H1 (cell line): ENCODE results near the gene P2RX5. TPM values are rescaled to one million over a fixed set of nuclear protein-coding genes. Genes with fewer than 3 reads are reported as not detected.
"Not testable (repeated sequence)": the region's sequence is repeated elsewhere in the genome, so short reads cannot be mapped to it uniquely, and the experiment has no call there.

Experiments used
- CTCF ChIA-PET: fragments of 300-600 bp; sonication (Branson Sonifier 250); formaldehyde crosslinking; loops from one replicate; lab custom pipeline; 2021; ENCODE audit not compliant: partially characterized antibody; lab: Charles Lee
- POLR2A ChIA-PET: fragments of 300-600 bp; sonication (Branson Sonifier 250); formaldehyde crosslinking; loops from one replicate; lab custom pipeline; 2021; ENCODE audit warnings: inconsistent platforms; ENCODE audit not compliant: partially characterized antibody; lab: Charles Lee
- DNase-seq, 2 experiments: peaks; one replicate each; pipeline versions ENCODE4 v3.0.0 to v3.0.0-alpha.2; 2010 to 2022; ENCODE audit warnings: low spot score in 2 of 2, low read depth in 1 of 2, mixed read lengths in 1 of 2
- FAIRE-seq: peaks from 2 replicates; lab custom pipeline; 2011; peaks lifted over from hg19 to GRCh38; lab: Jason Lieb, UNC
- H2AFZ ChIP-seq: 2 replicates; pipeline ENCODE4 v1.8.1; 2012; ENCODE audit warnings: low read length, inconsistent platforms
- H2AK5ac ChIP-seq: 2 replicates; pipeline ENCODE4 v1.6.1; 2013; ENCODE audit warnings: low read depth, low read length
- H2BK120ac ChIP-seq: replicated peaks from 2 replicates; pipeline ENCODE3; 2013; ENCODE audit warnings: low read depth, low read length, inconsistent platforms
- H2BK12ac ChIP-seq: 2 replicates; pipeline ENCODE4 v1.6.1; 2013; ENCODE audit warnings: low read depth, low read length
- H2BK15ac ChIP-seq: 2 replicates; pipeline ENCODE4 v1.6.1; 2013; ENCODE audit warnings: low read length
- H2BK20ac ChIP-seq: 2 replicates; pipeline ENCODE4 v1.6.1; 2013; ENCODE audit warnings: low read length
- H2BK5ac ChIP-seq: 2 replicates; pipeline ENCODE4 v1.6.1; 2013; ENCODE audit warnings: low read depth, low read length
- H3K14ac ChIP-seq: 2 replicates; pipeline ENCODE4 v1.6.1; 2013; ENCODE audit warnings: inconsistent platforms; ENCODE audit not compliant: insufficient read length
- H3K18ac ChIP-seq: 2 replicates; pipeline ENCODE4 v1.6.1; 2013; ENCODE audit warnings: low read length; ENCODE audit errors: extremely low read depth
- H3K23ac ChIP-seq: 2 replicates; pipeline ENCODE4 v1.6.1; 2013; ENCODE audit warnings: inconsistent platforms; ENCODE audit not compliant: insufficient read length
- H3K23me2 ChIP-seq: 2 replicates; pipeline ENCODE4 v1.6.1; 2013; ENCODE audit warnings: low read depth, low read length
- H3K27ac ChIP-seq: 2 replicates; pipeline ENCODE4 v1.6.1; 2011; ENCODE audit warnings: low read depth, low read length, inconsistent platforms
- H3K27me3 ChIP-seq, 4 experiments: replicated peaks in 1 of 4; 1 replicate in 1 of 4; 2 replicates in 3 of 4; pipeline versions ENCODE4 v1.6.1 to v1.8.1; 2011 to 2013; ENCODE audit warnings: low read length in 3 of 4, mild to moderate bottlenecking in 3 of 4, inconsistent platforms in 2 of 4, mixed read lengths in 2 of 4, moderate library complexity in 1 of 4; ENCODE audit not compliant: control insufficient read depth in 3 of 4, insufficient read depth in 3 of 4; ENCODE audit errors: extremely low read depth in 1 of 4
- H3K36me3 ChIP-seq, 4 experiments: 2 replicates each; pipeline versions ENCODE4 v1.6.1 to v1.8.1; 2011 to 2013; ENCODE audit warnings: mild to moderate bottlenecking in 4 of 4, low read length in 3 of 4, moderate library complexity in 2 of 4, control low read depth in 1 of 4, inconsistent platforms in 1 of 4; ENCODE audit not compliant: insufficient read depth in 4 of 4, control insufficient read depth in 2 of 4
- H3K4ac ChIP-seq: replicated peaks from 2 replicates; pipeline ENCODE3; 2013; ENCODE audit warnings: low read length, low read depth, mixed read lengths, inconsistent platforms; ENCODE audit not compliant: insufficient read length
- H3K4me1 ChIP-seq, 4 experiments: replicated peaks in 1 of 4; 1 replicate in 1 of 4; 2 replicates in 3 of 4; pipeline versions ENCODE4 v1.6.1 to v1.8.1; 2011 to 2013; ENCODE audit warnings: low read length in 3 of 4, inconsistent platforms in 2 of 4, mixed read lengths in 1 of 4; ENCODE audit not compliant: insufficient read depth in 4 of 4, control insufficient read depth in 3 of 4
- H3K4me2 ChIP-seq, 2 experiments: 2 replicates each; pipeline versions ENCODE4 v1.6.1 to v1.8.1; 2011 to 2013; ENCODE audit warnings: low read depth in 2 of 2, low read length in 2 of 2, control low read depth in 1 of 2, inconsistent platforms in 1 of 2, mild to moderate bottlenecking in 1 of 2; ENCODE audit not compliant: insufficient read depth in 1 of 2
- H3K4me3 ChIP-seq, 4 experiments: fragments of 200-600, 300-600 bp in 1 of 4; sonication (generic), shearing (Covaris generic), sonication (Bioruptor Twin) in 1 of 4; 2 replicates each; pipeline versions ENCODE4 v1.5.1 to v1.8.1; 2011 to 2016; ENCODE audit warnings: low read length in 4 of 4, low read depth in 3 of 4, control low read depth in 2 of 4, inconsistent platforms in 2 of 4, mild to moderate bottlenecking in 2 of 4, mixed read lengths in 1 of 4, moderate library complexity in 1 of 4; ENCODE audit not compliant: insufficient read depth in 2 of 4; ENCODE audit errors: extremely low read depth in 1 of 4
- H3K56ac ChIP-seq: replicated peaks from 2 replicates; pipeline ENCODE3; 2013; ENCODE audit warnings: low read depth, mild to moderate bottlenecking, mixed read lengths, low read length, inconsistent platforms; ENCODE audit not compliant: insufficient read length
- H3K79me1 ChIP-seq: 2 replicates; pipeline ENCODE4 v1.6.1; 2013; ENCODE audit warnings: low read depth, low read length, control low read depth
- H3K79me2 ChIP-seq, 2 experiments: 2 replicates each; pipeline versions ENCODE4 v1.6.1 to v1.8.1; 2012 to 2013; ENCODE audit warnings: low read length in 2 of 2, mild to moderate bottlenecking in 2 of 2, inconsistent platforms in 1 of 2; ENCODE audit not compliant: insufficient read depth in 2 of 2, control insufficient read depth in 1 of 2
- H3K9ac ChIP-seq, 4 experiments: replicated peaks in 1 of 4; 1 replicate in 1 of 4; 2 replicates in 3 of 4; pipeline versions ENCODE4 v1.6.1 to v1.8.1; 2011 to 2013; ENCODE audit warnings: low read depth in 3 of 4, low read length in 3 of 4, control low read depth in 2 of 4, mild to moderate bottlenecking in 2 of 4, moderate library complexity in 2 of 4, inconsistent platforms in 1 of 4; ENCODE audit errors: extremely low read depth in 1 of 4
- H3K9me3 ChIP-seq, 2 experiments: 2 replicates each; pipeline versions ENCODE4 v1.6.1 to v1.8.1; 2012 to 2013; ENCODE audit warnings: mild to moderate bottlenecking in 2 of 2, moderate library complexity in 2 of 2, control low read depth in 1 of 2, inconsistent platforms in 1 of 2, low read depth in 1 of 2, low read length in 1 of 2, mixed read lengths in 1 of 2; ENCODE audit not compliant: insufficient read depth in 2 of 2
- H4K20me1 ChIP-seq, 2 experiments: replicated peaks in 1 of 2; 2 replicates each; pipeline versions ENCODE3 to v1.8.1; 2011 to 2013; ENCODE audit warnings: inconsistent platforms in 2 of 2, low read length in 2 of 2, mild to moderate bottlenecking in 1 of 2; ENCODE audit not compliant: insufficient read depth in 2 of 2, control insufficient read depth in 1 of 2
- H4K5ac ChIP-seq: 2 replicates; pipeline ENCODE4 v1.6.1; 2013; ENCODE audit warnings: low read length, low read depth, mixed read lengths, inconsistent platforms; ENCODE audit not compliant: insufficient read length
- H4K8ac ChIP-seq: 2 replicates; pipeline ENCODE4 v1.8.0; 2013; ENCODE audit warnings: mild to moderate bottlenecking, moderate library complexity, low read length, inconsistent platforms; ENCODE audit not compliant: insufficient read depth; ENCODE audit errors: extremely low read depth
- H4K91ac ChIP-seq: replicated peaks from 2 replicates; pipeline ENCODE3; 2013; ENCODE audit warnings: low read length, mixed read lengths, inconsistent platforms; ENCODE audit not compliant: insufficient read length
- CHD1 ChIP-seq: IDR thresholded peaks from 2 replicates; pipeline ENCODE4 v1.6.1; 2012; ENCODE audit warnings: low read depth, low read length, improper control_type of control experiment
- RBBP5 ChIP-seq: IDR thresholded peaks from 2 replicates; pipeline ENCODE4 v1.7.1; 2012; ENCODE audit warnings: low read depth, mild to moderate bottlenecking, inconsistent platforms, low read length, moderate library complexity, borderline replicate concordance
- WGBS, 2 experiments: shearing (Covaris generic) in 1 of 2; methylation state at CpG; one replicate each; pipeline versions ENCODE4 v1.1.6 to v1.1.7; 2013 to 2015; ENCODE audit warnings: low lambda C conversion rate in 2 of 2, mixed read lengths in 2 of 2, inconsistent platforms in 1 of 2, low coverage in 1 of 2, missing lambda C conversion rate in 1 of 2; ENCODE audit not compliant: insufficient replicate concordance in 2 of 2, insufficient coverage in 1 of 2, insufficient read length in 1 of 2; ENCODE audit errors: extremely low coverage in 1 of 2, missing lambda C conversion rate in 1 of 2; 5-methylcytosine and 5-hydroxymethylcytosine counted together
- polyA plus RNA-seq, 7 experiments: library from polyadenylated mRNA; depleted of rRNA in 3 of 7; stranded (reverse) in 5 of 7; unstranded in 2 of 7; fragments of >200 nt in 5 of 7; fragments of 200-250 nt in 2 of 7; gene quantifications; 1 replicate in 5 of 7; 2 replicates in 1 of 7; 4 replicates in 1 of 7; pipeline versions ENCODE4 v1.2.1 to v1.2.3, GENCODE V29; 2011 to 2013; ENCODE audit warnings: missing spikeins in 2 of 7, mixed read lengths in 2 of 7
- total RNA-seq: library from RNA; stranded (reverse); fragmentation: NEBNext Ultra II Directional; extraction: Animal tissue kit (Norgen Biotek cat#: 25700); gene quantifications from 2 replicates; pipeline ENCODE4 v1.2.1, GENCODE V29; 2021

The P2RX5 gene
- total and polyA plus RNA-seq, 2 of the 8 experiments (the other 6 are each of a cell fraction or from before 2014, with no cell fraction given) = 12.0 to 15.6 TPM

- no peak overlapping the region for H3K56ac ChIP-seq
- no peak for DNase-seq
- no peaks in the 10 kb centered on the region for H3K4me1 ChIP-seq
- H2BK12ac ChIP-seq = no peak overlapping the region
- CTCF ChIA-PET = interaction anchor here (1.4 to 2.1 kb wide), 3 partner anchors 15 to 64 kb away, joined by 3 to 10 read pairs (median 10); partner anchors contain the start of gene HASPIN
- H3K79me2 ChIP-seq = no peaks in the 10 kb centered on the region
- H2AFZ ChIP-seq = no peak overlapping the region
- no peak overlapping the region for H3K23ac ChIP-seq
- no peak for TF ChIP-seq CHD1
- TF ChIP-seq RBBP5 = no peak
- TF ChIP-seq, all 59 proteins: peak for 0
- no peak overlapping the region for H2BK120ac ChIP-seq
- no peaks in the 10 kb centered on the region for H3K27me3 ChIP-seq
- POLR2A ChIA-PET = interaction anchor here (1.0 to 1.4 kb wide), 2 partner anchors 8 to 15 kb away, joined by 3 to 5 read pairs; partner anchors contain the start of gene HASPIN
- 100% methylated on average over 3 of the region's 3 CpGs; no CpG with 5 or more reads in 1 of the 2 experiments for WGBS, 2 experiments
- no peak overlapping the region for H4K5ac ChIP-seq
- H4K8ac ChIP-seq = no peak overlapping the region
- no peak overlapping the region for H3K9ac ChIP-seq
- H3K9me3 ChIP-seq = no peaks in the 10 kb centered on the region
- H3K27ac ChIP-seq = no peak overlapping the region
- H3K4me3 ChIP-seq = no peak overlapping the region
- no peak overlapping the region for H2BK20ac ChIP-seq
- H2BK15ac ChIP-seq = no peak overlapping the region
- no peak overlapping the region for H2BK5ac ChIP-seq
- H3K36me3 ChIP-seq = peaks cover 0 to 6% (median 0%) of the 10 kb centered on the region in 4 experiments; a peak in 1 of 8 replicates
- H3K4ac ChIP-seq = no peak overlapping the region
- H4K91ac ChIP-seq = no peak overlapping the region
- no peak overlapping the region for H3K14ac ChIP-seq
- H4K20me1 ChIP-seq = no peaks in the 10 kb centered on the region
- H3K23me2 ChIP-seq = no peaks in the 10 kb centered on the region
- no peak overlapping the region for H3K18ac ChIP-seq
- no peak for FAIRE-seq
- H3K4me2 ChIP-seq = no peak overlapping the region
- H3K79me1 ChIP-seq = no peaks in the 10 kb centered on the region
- H2AK5ac ChIP-seq = no peak overlapping the region
Measured at GRCh38 chr17:3708366-3708765, 12.4 kb upstream of the P2RX5 start.

- H3K79me2 ChIP-seq, H4K5ac ChIP-seq, H3K18ac ChIP-seq, DNase-seq, H2BK15ac ChIP-seq, H3K4me1 ChIP-seq, H2AFZ ChIP-seq, H4K91ac ChIP-seq, H3K9ac ChIP-seq, FAIRE-seq, H4K8ac ChIP-seq, H2BK20ac ChIP-seq, H2BK5ac ChIP-seq, H2BK12ac ChIP-seq, H2BK120ac ChIP-seq, H3K4ac ChIP-seq, H3K36me3 ChIP-seq, H2AK5ac ChIP-seq, POLR2A ChIA-PET, H3K79me1 ChIP-seq, H3K23me2 ChIP-seq, H3K23ac ChIP-seq, H4K20me1 ChIP-seq, H3K4me2 ChIP-seq, H3K9me3 ChIP-seq, H3K4me3 ChIP-seq, H3K27me3 ChIP-seq, H3K27ac ChIP-seq, H3K56ac ChIP-seq, H3K14ac ChIP-seq: not testable (repeated sequence)
- CTCF ChIA-PET = interaction anchor here (0.6 to 1.2 kb wide), 4 partner anchors 14 to 171 kb away, joined by 3 read pairs; no protein-coding TSS in a partner anchor
- 94% methylated on average over 1 of the region's 1 CpG; no CpG with 5 or more reads in 1 of the 2 experiments for WGBS, 2 experiments
Measured at GRCh38 chr17:3705718-3705984, 9.7 kb upstream of the P2RX5 start.
